Measurements from ENCODE around the gene NEUROD2. TPM values are rescaled to one million over a fixed set of nuclear protein-coding genes. Genes with fewer than 3 reads are reported as not detected.

The NEUROD2 gene
- total and polyA plus RNA-seq, 2 of the 13 experiments (the other 11 are each of a cell fraction or from before 2014, with no cell fraction given): not detected

DNA sequence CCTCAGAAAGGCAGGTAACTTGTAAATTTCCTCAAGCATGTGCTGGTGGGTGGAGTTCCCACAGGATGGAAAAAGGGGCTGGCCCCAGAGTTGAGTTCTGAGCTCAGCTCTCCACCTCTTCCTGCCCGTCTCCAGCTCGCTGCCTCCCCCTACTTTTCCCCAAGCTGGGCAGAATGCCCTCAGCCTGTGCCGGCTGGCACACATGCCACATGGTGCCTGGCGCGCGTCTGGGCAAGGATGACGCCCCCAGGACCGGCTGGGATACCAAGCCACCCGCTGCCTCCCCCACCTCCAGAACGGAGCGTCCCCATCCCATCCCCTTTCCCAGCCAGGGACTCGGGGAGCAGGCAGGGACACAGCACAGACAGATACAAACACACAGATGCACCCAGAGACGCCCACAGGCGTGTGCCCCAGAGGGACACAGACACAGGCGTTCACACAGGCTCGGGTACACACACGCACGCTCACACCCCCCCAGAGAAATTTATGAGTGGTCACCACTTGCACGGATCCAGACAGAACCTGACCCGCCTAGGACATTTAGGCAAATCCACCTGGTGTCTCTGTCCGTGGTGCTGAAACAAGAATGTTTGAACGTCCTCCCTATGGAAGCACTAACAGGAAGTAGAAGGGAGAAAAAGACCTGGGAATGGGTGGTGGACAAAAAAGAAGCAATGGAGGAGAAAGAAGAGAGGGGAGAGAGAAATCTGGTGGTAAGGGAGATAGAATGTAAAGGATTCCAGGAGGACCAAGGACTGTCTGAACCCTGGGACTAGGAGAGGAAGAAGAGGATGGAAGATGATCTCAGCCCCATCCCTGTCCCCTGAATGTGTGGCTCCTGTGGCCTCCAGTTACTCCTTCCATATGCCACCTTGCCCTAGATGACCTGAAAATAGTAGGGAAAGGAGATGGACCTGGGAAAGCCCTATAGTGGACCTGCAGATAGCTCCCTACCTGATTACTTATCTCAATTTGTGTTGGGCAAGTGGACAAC, 15.5 kb downstream of the NEUROD2 start (continued):
- TF ChIP-seq CBX1 (IDR thresholded peaks at IDR 0.05; ENCODE audit: low read depth) (no peak), SRSF4 (IDR thresholded peaks at IDR 0.05; ENCODE audit: low read depth, low read length, poor library complexity, severe bottlenecking) (no peak), ZFY (CRISPR knock-in tag; IDR thresholded peaks at IDR 0.05) (0 out of 2 replicates have a peak, but pooled peaks have one; percentile 26), SIN3B (IDR thresholded peaks at IDR 0.05; ENCODE audit: low read length) (no peak), ZBTB44 (CRISPR knock-in tag; IDR thresholded peaks at IDR 0.05) (peak; percentile 88; the same call in 1 of the 2 replicates), HES4 (CRISPR knock-in tag; IDR thresholded peaks at IDR 0.05; ENCODE audit: borderline replicate concordance) (no peak; the same call in 1 of the 2 replicates), KLF15 (CRISPR knock-in tag; IDR thresholded peaks at IDR 0.05; ENCODE audit: borderline replicate concordance) (no peak), KLF6 (CRISPR knock-in tag; IDR thresholded peaks at IDR 0.05) (peak; percentile 96), MTERF4 (CRISPR knock-in tag; IDR thresholded peaks at IDR 0.05) (no peak), ARHGAP35 (CRISPR knock-in tag; IDR thresholded peaks at IDR 0.05; ENCODE audit: borderline replicate concordance) (no peak), ZBTB42 (CRISPR knock-in tag; IDR thresholded peaks at IDR 0.05) (no peak), ZNF598 (CRISPR knock-in tag; IDR thresholded peaks at IDR 0.05; ENCODE audit: borderline replicate concordance) (0 out of 2 replicates have a peak, but pooled peaks have one; percentile 54), ATF2 (CRISPR knock-in tag; IDR thresholded peaks at IDR 0.05) (0 out of 2 replicates have a peak, but pooled peaks have one; percentile 26), YEATS2 (CRISPR knock-in tag; IDR thresholded peaks at IDR 0.05; ENCODE audit: borderline replicate concordance) (peak; percentile 44; the same call in 1 of the 2 replicates), ZNF354B (CRISPR knock-in tag; IDR thresholded peaks at IDR 0.05) (no peak), ZBTB25 (CRISPR knock-in tag; IDR thresholded peaks at IDR 0.05) (peak; percentile 66; the same call in 1 of the 2 replicates), CTCF (CRISPR knock-in tag; IDR thresholded peaks at IDR 0.05) (no peak), ZUFSP (CRISPR knock-in tag; IDR thresholded peaks at IDR 0.05; ENCODE audit: borderline replicate concordance) (no peak)

Measured in HepG2 (cell line).